Measurements from ENCODE around the gene TMEM87B. TPM values are rescaled to one million over a fixed set of nuclear protein-coding genes. Genes with fewer than 3 reads are reported as not detected.

TMEM87B gene
- total RNA-seq, 1 experiment from 2014 or later, result 10.6 TPM

DNA sequence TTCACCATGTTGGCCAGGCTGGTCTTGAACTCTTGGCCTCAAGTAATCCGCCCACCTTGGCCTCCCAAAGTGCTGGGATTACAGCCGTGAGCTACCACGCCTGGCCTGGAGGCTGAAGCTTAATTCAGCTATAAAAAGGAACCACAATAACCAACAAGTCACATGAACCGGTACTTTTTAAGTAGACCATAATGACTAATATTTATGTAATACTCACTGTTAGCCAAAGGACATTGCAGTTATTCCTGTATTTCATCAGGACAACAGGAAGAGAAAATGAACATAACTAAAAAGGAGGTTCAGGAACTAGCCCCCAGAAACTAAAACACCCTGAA, 49.0 kb upstream of the TMEM87B start:
- no peak for ATAC-seq
- Mint-ChIP-seq H3K27me3 (ENCODE audit: low read depth) (no peaks in the 10 kb centered on the region), H3K36me3 (peaks cover 9% of the 10 kb centered on the region; the same call in 1 of the 2 replicates), H3K4me3 (no peak overlapping the region), H3K4me1 (no peaks in the 10 kb centered on the region), H3K9me3 (no peaks in the 10 kb centered on the region), H3K27ac (no peak overlapping the region)
- no peak for DNase-seq (ENCODE audit: low spot score)
- ChIA-PET CTCF (interaction anchor here (1.6 kb wide), 1 partner anchor 15 kb away, joined by 3 read pairs; no protein-coding TSS in a partner anchor), POLR2A (no interaction called here)
- TF ChIP-seq, protein P1, sequence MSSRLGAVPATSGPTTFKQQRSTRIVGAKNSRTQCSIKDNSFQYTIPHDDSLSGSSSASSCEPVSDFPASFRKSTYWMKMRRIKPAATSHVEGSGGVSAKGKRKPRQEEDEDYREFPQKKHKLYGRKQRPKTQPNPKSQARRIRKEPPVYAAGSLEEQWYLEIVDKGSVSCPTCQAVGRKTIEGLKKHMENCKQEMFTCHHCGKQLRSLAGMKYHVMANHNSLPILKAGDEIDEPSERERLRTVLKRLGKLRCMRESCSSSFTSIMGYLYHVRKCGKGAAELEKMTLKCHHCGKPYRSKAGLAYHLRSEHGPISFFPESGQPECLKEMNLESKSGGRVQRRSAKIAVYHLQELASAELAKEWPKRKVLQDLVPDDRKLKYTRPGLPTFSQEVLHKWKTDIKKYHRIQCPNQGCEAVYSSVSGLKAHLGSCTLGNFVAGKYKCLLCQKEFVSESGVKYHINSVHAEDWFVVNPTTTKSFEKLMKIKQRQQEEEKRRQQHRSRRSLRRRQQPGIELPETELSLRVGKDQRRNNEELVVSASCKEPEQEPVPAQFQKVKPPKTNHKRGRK (CRISPR knock-in tag; IDR thresholded peaks at IDR 0.05; ENCODE audit: borderline replicate concordance), result no peak
- no peak for TF ChIP-seq OVOL2 (CRISPR knock-in tag; IDR thresholded peaks at IDR 0.05; ENCODE audit: borderline replicate concordance)
- TF ChIP-seq, protein P2, sequence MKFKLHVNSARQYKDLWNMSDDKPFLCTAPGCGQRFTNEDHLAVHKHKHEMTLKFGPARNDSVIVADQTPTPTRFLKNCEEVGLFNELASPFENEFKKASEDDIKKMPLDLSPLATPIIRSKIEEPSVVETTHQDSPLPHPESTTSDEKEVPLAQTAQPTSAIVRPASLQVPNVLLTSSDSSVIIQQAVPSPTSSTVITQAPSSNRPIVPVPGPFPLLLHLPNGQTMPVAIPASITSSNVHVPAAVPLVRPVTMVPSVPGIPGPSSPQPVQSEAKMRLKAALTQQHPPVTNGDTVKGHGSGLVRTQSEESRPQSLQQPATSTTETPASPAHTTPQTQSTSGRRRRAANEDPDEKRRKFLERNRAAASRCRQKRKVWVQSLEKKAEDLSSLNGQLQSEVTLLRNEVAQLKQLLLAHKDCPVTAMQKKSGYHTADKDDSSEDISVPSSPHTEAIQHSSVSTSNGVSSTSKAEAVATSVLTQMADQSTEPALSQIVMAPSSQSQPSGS (CRISPR knock-in tag; IDR thresholded peaks at IDR 0.05; ENCODE audit: borderline replicate concordance, low read depth), result no peak

DNA sequence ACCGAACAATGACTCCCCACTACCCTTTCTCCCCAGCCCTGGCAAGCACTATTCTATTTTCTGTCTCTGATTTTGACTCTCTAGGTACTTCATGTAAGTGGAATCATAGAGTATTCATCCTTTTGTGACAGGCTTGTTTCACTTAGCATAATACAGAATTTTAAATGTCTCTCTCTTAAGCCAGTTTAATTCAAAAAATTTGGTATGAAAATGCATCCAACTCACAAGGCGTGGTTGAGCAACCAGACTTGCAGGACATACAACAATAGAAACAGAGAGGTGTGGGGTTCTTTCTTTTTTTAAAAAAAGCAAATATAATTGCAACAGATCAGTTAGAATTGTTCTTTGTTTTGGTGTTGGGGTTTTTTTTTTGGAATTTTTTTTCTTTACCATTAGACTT, 47.6 kb upstream of the TMEM87B start:
- H3K27ac Mint-ChIP-seq, result no peak overlapping the region
- ChIA-PET POLR2A (no interaction called here), CTCF (no interaction called here)
- H3K4me3 Mint-ChIP-seq, result no peak overlapping the region
- no peaks in the 10 kb centered on the region for H3K27me3 Mint-ChIP-seq (ENCODE audit: low read depth)
- H3K4me1 Mint-ChIP-seq, result no peaks in the 10 kb centered on the region
- no peaks in the 10 kb centered on the region for H3K9me3 Mint-ChIP-seq
- DNase-seq (ENCODE audit: low spot score), result no peak
- ATAC-seq, result no peak
- H3K36me3 Mint-ChIP-seq, result peaks cover 9% of the 10 kb centered on the region; the same call in 1 of the 2 replicates
- TF ChIP-seq, protein P3, sequence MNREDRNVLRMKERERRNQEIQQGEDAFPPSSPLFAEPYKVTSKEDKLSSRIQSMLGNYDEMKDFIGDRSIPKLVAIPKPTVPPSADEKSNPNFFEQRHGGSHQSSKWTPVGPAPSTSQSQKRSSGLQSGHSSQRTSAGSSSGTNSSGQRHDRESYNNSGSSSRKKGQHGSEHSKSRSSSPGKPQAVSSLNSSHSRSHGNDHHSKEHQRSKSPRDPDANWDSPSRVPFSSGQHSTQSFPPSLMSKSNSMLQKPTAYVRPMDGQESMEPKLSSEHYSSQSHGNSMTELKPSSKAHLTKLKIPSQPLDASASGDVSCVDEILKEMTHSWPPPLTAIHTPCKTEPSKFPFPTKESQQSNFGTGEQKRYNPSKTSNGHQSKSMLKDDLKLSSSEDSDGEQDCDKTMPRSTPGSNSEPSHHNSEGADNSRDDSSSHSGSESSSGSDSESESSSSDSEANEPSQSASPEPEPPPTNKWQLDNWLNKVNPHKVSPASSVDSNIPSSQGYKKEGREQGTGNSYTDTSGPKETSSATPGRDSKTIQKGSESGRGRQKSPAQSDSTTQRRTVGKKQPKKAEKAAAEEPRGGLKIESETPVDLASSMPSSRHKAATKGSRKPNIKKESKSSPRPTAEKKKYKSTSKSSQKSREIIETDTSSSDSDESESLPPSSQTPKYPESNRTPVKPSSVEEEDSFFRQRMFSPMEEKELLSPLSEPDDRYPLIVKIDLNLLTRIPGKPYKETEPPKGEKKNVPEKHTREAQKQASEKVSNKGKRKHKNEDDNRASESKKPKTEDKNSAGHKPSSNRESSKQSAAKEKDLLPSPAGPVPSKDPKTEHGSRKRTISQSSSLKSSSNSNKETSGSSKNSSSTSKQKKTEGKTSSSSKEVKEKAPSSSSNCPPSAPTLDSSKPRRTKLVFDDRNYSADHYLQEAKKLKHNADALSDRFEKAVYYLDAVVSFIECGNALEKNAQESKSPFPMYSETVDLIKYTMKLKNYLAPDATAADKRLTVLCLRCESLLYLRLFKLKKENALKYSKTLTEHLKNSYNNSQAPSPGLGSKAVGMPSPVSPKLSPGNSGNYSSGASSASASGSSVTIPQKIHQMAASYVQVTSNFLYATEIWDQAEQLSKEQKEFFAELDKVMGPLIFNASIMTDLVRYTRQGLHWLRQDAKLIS (CRISPR knock-in tag; IDR thresholded peaks at IDR 0.05; ENCODE audit: borderline replicate concordance), result no peak
- no peak for TF ChIP-seq RORB (CRISPR knock-in tag; IDR thresholded peaks at IDR 0.05)
- TF ChIP-seq ESRRA (CRISPR knock-in tag; IDR thresholded peaks at IDR 0.05; ENCODE audit: borderline replicate concordance), result no peak
- TF ChIP-seq, protein P4, sequence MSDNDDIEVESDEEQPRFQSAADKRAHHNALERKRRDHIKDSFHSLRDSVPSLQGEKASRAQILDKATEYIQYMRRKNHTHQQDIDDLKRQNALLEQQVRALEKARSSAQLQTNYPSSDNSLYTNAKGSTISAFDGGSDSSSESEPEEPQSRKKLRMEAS (CRISPR knock-in tag; IDR thresholded peaks at IDR 0.05), result no peak
- TF ChIP-seq EMX1 (CRISPR knock-in tag; IDR thresholded peaks at IDR 0.05), result no peak
- no peak for TF ChIP-seq FOXJ3 (CRISPR knock-in tag; IDR thresholded peaks at IDR 0.05; ENCODE audit: borderline replicate concordance)
- TF ChIP-seq, protein P5, sequence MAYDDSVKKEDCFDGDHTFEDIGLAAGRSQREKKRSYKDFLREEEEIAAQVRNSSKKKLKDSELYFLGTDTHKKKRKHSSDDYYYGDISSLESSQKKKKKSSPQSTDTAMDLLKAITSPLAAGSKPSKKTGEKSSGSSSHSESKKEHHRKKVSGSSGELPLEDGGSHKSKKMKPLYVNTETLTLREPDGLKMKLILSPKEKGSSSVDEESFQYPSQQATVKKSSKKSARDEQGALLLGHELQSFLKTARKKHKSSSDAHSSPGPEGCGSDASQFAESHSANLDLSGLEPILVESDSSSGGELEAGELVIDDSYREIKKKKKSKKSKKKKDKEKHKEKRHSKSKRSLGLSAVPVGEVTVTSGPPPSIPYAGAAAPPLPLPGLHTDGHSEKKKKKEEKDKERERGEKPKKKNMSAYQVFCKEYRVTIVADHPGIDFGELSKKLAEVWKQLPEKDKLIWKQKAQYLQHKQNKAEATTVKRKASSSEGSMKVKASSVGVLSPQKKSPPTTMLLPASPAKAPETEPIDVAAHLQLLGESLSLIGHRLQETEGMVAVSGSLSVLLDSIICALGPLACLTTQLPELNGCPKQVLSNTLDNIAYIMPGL (CRISPR knock-in tag; IDR thresholded peaks at IDR 0.05), result no peak
- no peak for TF ChIP-seq CREM (CRISPR knock-in tag; IDR thresholded peaks at IDR 0.05)
- TF ChIP-seq ZNF317 (CRISPR knock-in tag; IDR thresholded peaks at IDR 0.05; ENCODE audit: borderline replicate concordance, low read depth), result no peak
- TF ChIP-seq NFYB (CRISPR knock-in tag; conservative IDR thresholded peaks at IDR 0.05; ENCODE audit: low read depth), result no peak
- no peak for TF ChIP-seq RELA (CRISPR knock-in tag; IDR thresholded peaks at IDR 0.05; ENCODE audit: borderline replicate concordance)
- TF ChIP-seq, protein P6, sequence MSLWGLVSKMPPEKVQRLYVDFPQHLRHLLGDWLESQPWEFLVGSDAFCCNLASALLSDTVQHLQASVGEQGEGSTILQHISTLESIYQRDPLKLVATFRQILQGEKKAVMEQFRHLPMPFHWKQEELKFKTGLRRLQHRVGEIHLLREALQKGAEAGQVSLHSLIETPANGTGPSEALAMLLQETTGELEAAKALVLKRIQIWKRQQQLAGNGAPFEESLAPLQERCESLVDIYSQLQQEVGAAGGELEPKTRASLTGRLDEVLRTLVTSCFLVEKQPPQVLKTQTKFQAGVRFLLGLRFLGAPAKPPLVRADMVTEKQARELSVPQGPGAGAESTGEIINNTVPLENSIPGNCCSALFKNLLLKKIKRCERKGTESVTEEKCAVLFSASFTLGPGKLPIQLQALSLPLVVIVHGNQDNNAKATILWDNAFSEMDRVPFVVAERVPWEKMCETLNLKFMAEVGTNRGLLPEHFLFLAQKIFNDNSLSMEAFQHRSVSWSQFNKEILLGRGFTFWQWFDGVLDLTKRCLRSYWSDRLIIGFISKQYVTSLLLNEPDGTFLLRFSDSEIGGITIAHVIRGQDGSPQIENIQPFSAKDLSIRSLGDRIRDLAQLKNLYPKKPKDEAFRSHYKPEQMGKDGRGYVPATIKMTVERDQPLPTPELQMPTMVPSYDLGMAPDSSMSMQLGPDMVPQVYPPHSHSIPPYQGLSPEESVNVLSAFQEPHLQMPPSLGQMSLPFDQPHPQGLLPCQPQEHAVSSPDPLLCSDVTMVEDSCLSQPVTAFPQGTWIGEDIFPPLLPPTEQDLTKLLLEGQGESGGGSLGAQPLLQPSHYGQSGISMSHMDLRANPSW (CRISPR knock-in tag; conservative IDR thresholded peaks at IDR 0.05; ENCODE audit: low read depth), result no peak
- TF ChIP-seq NFATC4 (CRISPR knock-in tag; IDR thresholded peaks at IDR 0.05), result no peak
- TF ChIP-seq, protein P2 (CRISPR knock-in tag; IDR thresholded peaks at IDR 0.05; ENCODE audit: borderline replicate concordance, low read depth), result no peak
- TF ChIP-seq SMAD3 (CRISPR knock-in tag; IDR thresholded peaks at IDR 0.05; ENCODE audit: borderline replicate concordance), result no peak
- TF ChIP-seq, protein P1 (CRISPR knock-in tag; IDR thresholded peaks at IDR 0.05; ENCODE audit: borderline replicate concordance), result no peak
- no peak for TF ChIP-seq ZBTB21 (CRISPR knock-in tag; IDR thresholded peaks at IDR 0.05; ENCODE audit: borderline replicate concordance)
- TF ChIP-seq MYBL2 (CRISPR knock-in tag; IDR thresholded peaks at IDR 0.05), result no peak
